GM23248 (cell line): ENCODE results near the gene CD70. TPM values are rescaled to one million over a fixed set of nuclear protein-coding genes. Genes with fewer than 3 reads are reported as not detected.
"Not testable (repeated sequence)": the region's sequence is repeated elsewhere in the genome, so short reads cannot be mapped to it uniquely, and the experiment has no call there.

Experiments used
- DNase-seq: peaks from one replicate; pipeline ENCODE4 v3.0.0-alpha.2; 2015
- H2AFZ ChIP-seq: fragments of 200-600 bp; sonication (generic); 2 replicates; pipeline ENCODE4 v1.6.1; 2016; ENCODE audit warnings: antibody characterized with exemption
- H3F3A ChIP-seq: fragments of 200-600 bp; sonication (generic); 2 replicates; pipeline ENCODE4 v1.6.1; 2016; ENCODE audit warnings: mild to moderate bottlenecking, antibody characterized with exemption, mixed run types; ENCODE audit not compliant: insufficient read depth
- H3K27ac ChIP-seq: fragments of 200-600 bp; sonication (generic); 2 replicates; pipeline ENCODE4 v1.5.1; 2016; ENCODE audit warnings: mild to moderate bottlenecking
- H3K27me3 ChIP-seq: fragments of 200-600 bp; sonication (generic); replicated peaks from 2 replicates; pipeline ENCODE4 v1.6.1; 2016; ENCODE audit warnings: mild to moderate bottlenecking; ENCODE audit not compliant: insufficient read depth
- H3K36me3 ChIP-seq: fragments of 200-600 bp; sonication (generic); 2 replicates; pipeline ENCODE4 v1.6.1; 2016; ENCODE audit warnings: low read depth, mild to moderate bottlenecking
- H3K4me1 ChIP-seq: fragments of 200-600 bp; sonication (generic); 2 replicates; pipeline ENCODE4 v1.6.1; 2016; ENCODE audit warnings: mild to moderate bottlenecking; ENCODE audit not compliant: insufficient read depth
- H3K4me2 ChIP-seq: fragments of 200-600 bp; sonication (generic); one replicate; pipeline ENCODE4 v1.6.1; 2016; ENCODE audit warnings: mild to moderate bottlenecking; ENCODE audit not compliant: unreplicated experiment
- H3K4me3 ChIP-seq: fragments of 200-600 bp; sonication (generic); 2 replicates; pipeline ENCODE4 v1.5.1; 2016; ENCODE audit warnings: mild to moderate bottlenecking
- H3K79me2 ChIP-seq: fragments of 200-600 bp; sonication (generic); 2 replicates; pipeline ENCODE4 v1.6.1; 2016; ENCODE audit warnings: mild to moderate bottlenecking; ENCODE audit not compliant: insufficient read depth
- H3K9ac ChIP-seq: fragments of 200-600 bp; sonication (generic); 2 replicates; pipeline ENCODE4 v1.6.1; 2016; ENCODE audit warnings: mild to moderate bottlenecking
- H3K9me2 ChIP-seq: fragments of 200-600 bp; sonication (generic); 2 replicates; pipeline ENCODE4 v1.6.1; 2016; ENCODE audit warnings: mixed run types, mild to moderate bottlenecking, moderate library complexity; ENCODE audit not compliant: insufficient read depth
- H3K9me3 ChIP-seq: fragments of 200-600 bp; sonication (generic); one replicate; pipeline ENCODE4 v1.6.1; 2017; ENCODE audit warnings: low read depth
- H4K20me1 ChIP-seq: fragments of 200-600 bp; sonication (generic); 2 replicates; pipeline ENCODE4 v1.6.0; 2016; ENCODE audit not compliant: insufficient read depth
- EZH2 ChIP-seq: fragments of 200-600 bp; sonication (generic); IDR thresholded peaks from 2 replicates; pipeline ENCODE4 v1.6.1; 2018; ENCODE audit warnings: antibody characterized with exemption, mild to moderate bottlenecking; ENCODE audit not compliant: insufficient read depth, poor library complexity, severe bottlenecking
- EZH2phosphoT487 ChIP-seq: fragments of 200-600 bp; sonication (generic); IDR thresholded peaks from 2 replicates; pipeline ENCODE4 v1.6.1; 2018; ENCODE audit warnings: antibody characterized with exemption, moderate library complexity, mild to moderate bottlenecking, low read depth; ENCODE audit not compliant: insufficient read depth
- WGBS, 2 experiments: methylation state at CpG; one replicate each; pipeline ENCODE4 v1.1.6; 2015 to 2017; ENCODE audit warnings: low lambda C conversion rate in 2 of 2, low coverage in 1 of 2; ENCODE audit errors: missing lambda C conversion rate in 2 of 2; 5-methylcytosine and 5-hydroxymethylcytosine counted together
- in situ Hi-C: fragments of 300-500 bp; cut with MboI; formaldehyde crosslinking; loops from 2 replicates; pipeline ENCODE4 v1.15.0; 2020
- polyA plus RNA-seq: library from polyadenylated mRNA; unstranded; fragments of >200 nt; fragmentation: Nextera tagmentation; extraction: Ambion mirVana; gene quantifications from 2 replicates; pipeline ENCODE4 v1.2.1, GENCODE V29; 2016
- total RNA-seq: library from RNA; depleted of rRNA; stranded (reverse); fragments of >200 nt; shearing (Covaris generic); gene quantifications from 2 replicates; pipeline ENCODE4 v1.2.3, GENCODE V29; 2014

Gene CD70
- total and polyA plus RNA-seq, 2 experiments from 2014 or later: 0.20 TPM; not detected in 1

DNA sequence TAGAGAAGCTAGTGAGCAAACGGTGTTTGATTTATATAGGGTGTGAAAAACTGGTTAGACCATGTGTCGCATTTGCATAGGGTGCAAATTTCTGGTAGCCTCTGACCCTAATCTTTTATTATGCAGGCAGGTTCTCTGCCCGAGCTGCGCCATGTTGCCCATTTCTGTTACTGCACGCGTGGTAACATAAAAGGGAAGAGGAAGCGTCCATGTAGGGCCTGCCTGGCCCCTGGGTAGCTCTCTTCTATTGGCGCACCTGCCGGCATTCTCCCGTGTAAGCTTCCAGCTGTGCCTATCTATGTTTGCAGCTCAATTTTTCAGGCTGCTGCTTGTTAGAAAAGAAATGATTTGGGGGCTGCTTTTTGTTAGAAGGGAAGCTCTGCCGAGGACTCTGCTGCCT, 14.0 kb upstream of the CD70 start:
- H3K9me2 ChIP-seq: no peaks in the 10 kb centered on the region
- H3K79me2 ChIP-seq: no peaks in the 10 kb centered on the region
- peaks cover 24% of the 10 kb centered on the region for H3K4me1 ChIP-seq
- H3K36me3 ChIP-seq: no peaks in the 10 kb centered on the region
- H3K27me3 ChIP-seq: no peaks in the 10 kb centered on the region
- H4K20me1 ChIP-seq: no peaks in the 10 kb centered on the region
- H3K9me3 ChIP-seq: no peaks in the 10 kb centered on the region
- H3K4me3 ChIP-seq: no peak overlapping the region
- 75% methylated on average over 11 of the region's 11 CpGs for WGBS, 2 experiments
- no peak overlapping the region for H3K9ac ChIP-seq
- in situ Hi-C loops: no loop called here
- no peak overlapping the region for H2AFZ ChIP-seq
- 0 out of 2 replicates have a peak, but pooled peaks cover 6% of the 10 kb centered on the region for H3F3A ChIP-seq
- H3K4me2 ChIP-seq: no peak overlapping the region
- TF ChIP-seq EZH2: no peak
- no peak for TF ChIP-seq EZH2phosphoT487
- no peak for DNase-seq
- no peak overlapping the region for H3K27ac ChIP-seq

DNA sequence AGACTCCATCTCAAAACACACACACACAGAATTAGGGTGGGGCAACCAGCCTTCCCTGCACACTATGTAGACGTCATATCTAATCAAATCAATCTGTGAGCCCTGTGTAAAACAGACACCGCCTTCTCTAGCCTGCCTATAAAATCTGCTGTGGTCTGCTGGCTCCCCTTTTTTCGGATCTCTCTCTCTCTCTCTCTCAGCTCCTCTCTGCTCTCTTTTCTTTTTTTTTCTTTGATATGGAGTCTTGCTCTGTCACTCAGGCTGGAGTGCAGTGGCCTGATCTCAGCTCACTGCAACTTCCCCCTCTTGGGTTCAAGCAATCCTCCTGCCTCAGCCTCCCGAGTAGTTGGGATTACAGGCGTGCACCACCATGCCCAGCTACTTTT, 11.8 kb upstream of the CD70 start:
- H3K36me3 ChIP-seq: no peaks in the 10 kb centered on the region
- no peaks in the 10 kb centered on the region for H3K9me2 ChIP-seq
- in situ Hi-C loops: no loop called here
- H3K9me3 ChIP-seq: no peaks in the 10 kb centered on the region
- no peak overlapping the region for H3K27ac ChIP-seq
- TF ChIP-seq EZH2phosphoT487 (no peak), EZH2 (no peak)
- H4K20me1 ChIP-seq: no peaks in the 10 kb centered on the region
- H3K4me3 ChIP-seq: no peak overlapping the region
- no peaks in the 10 kb centered on the region; the same call in 1 of the 2 replicates for H3K27me3 ChIP-seq
- H2AFZ ChIP-seq: no peak overlapping the region
- no peaks in the 10 kb centered on the region for H3K79me2 ChIP-seq
- WGBS, 2 experiments: 40 to 54% methylated on average over 5 of the region's 5 CpGs
- no peak overlapping the region for H3K4me2 ChIP-seq
- no peaks in the 10 kb centered on the region for H3F3A ChIP-seq
- DNase-seq: peak; percentile 32
- H3K4me1 ChIP-seq: 0 out of 2 replicates have a peak, but pooled peaks cover 9% of the 10 kb centered on the region
- H3K9ac ChIP-seq: no peak overlapping the region

DNA sequence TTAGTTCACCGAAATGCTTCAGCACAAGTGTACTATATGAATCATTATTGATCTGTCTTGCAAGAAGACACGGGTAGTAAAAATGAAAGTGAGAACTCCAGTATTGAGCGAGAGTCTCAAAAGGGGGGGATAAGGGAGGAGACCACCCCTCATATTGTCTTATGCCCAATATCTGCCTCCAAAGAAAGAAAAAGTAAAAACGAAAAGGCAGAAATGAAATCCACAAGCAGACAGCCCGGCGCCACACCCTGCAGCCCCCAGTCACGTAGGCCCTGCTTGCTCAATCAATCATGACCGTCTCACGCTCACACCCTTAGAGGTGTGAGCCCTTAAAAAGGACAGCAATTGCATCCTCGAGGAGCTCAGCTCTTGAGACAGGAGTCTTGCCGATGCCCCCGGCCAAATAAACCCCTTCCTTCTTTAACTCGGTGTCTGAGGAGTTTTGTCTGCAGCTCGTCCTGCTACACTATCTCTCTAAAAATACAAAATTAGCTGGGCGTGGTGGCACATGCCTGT, 10.6 kb upstream of the CD70 start:
- H3K27ac ChIP-seq, H3K36me3 ChIP-seq, H4K20me1 ChIP-seq, H3F3A ChIP-seq, H2AFZ ChIP-seq, H3K79me2 ChIP-seq, H3K4me3 ChIP-seq, DNase-seq, H3K9ac ChIP-seq, H3K9me2 ChIP-seq, H3K27me3 ChIP-seq, in situ Hi-C loops, H3K9me3 ChIP-seq, H3K4me1 ChIP-seq: not testable (repeated sequence)
- peak overlapping the region; percentile 11 for H3K4me2 ChIP-seq
- 37 to 40% methylated on average over 15 of the region's 15 CpGs for WGBS, 2 experiments

DNA sequence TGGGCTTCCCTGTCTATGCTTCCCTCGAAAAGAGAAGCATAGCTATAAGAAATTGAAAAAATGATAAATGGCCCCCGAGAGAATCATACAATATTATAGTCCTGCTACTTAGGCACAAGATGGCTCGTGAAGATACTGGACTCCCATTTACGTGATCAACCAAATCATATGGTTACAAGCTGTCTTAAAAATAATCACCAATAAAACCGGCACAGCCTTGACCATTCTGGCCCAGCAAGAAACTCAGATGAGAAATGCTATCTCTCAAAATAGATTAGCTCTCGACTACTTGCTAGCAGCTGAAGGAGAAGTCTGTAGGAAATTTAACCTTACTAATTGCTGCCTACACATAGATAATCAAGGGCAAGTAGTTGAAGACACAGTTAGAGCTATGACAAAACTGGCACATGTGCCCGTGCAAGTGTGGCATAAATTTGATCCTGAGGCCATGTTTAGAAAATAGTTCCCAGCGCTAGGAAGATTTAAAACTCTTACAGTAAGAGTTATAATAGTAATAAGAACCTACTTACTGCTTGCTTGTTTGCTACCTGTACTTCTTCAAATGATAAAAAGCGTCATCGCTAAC, 10.1 kb upstream of the CD70 start:
- H3K27me3 ChIP-seq, H4K20me1 ChIP-seq, H3F3A ChIP-seq, H3K36me3 ChIP-seq, H3K9ac ChIP-seq, H3K4me3 ChIP-seq, H3K4me1 ChIP-seq, H3K9me3 ChIP-seq, H3K9me2 ChIP-seq, H3K27ac ChIP-seq, H3K4me2 ChIP-seq, H3K79me2 ChIP-seq, DNase-seq, H2AFZ ChIP-seq, in situ Hi-C loops: not testable (repeated sequence)
- 79 to 82% methylated on average over 10 of the region's 10 CpGs for WGBS, 2 experiments

DNA sequence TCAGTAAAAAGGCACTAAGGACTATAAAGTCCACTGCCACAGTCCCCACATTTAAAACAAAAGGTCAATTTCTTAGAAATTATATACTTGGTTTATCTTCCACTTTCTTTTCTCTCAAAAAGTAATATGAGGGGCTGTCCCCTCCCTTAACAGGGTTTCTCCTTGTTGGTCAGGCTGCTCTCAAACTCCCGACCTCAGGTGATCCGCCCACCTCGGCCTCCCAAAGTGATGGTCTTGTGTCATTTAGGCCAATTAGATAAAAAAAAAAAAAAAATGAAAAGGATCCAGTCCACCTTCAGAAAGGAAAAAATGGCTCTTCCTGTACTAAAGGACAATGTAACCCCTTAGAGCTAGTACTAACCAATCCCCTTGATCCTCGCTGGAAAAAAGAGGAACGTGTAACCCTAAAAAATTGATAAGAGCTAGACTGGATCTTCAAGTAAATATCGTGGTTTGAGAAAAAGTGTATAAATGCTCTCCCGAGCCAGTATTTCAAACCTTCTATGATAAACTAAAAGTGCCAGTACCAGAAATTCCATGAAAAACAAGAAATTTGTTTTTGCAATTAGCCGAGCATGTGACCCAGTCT, 9.0 kb upstream of the CD70 start:
- Histone ChIP-seq H3K9me3 (no peaks in the 10 kb centered on the region), H3K9me2 (no peaks in the 10 kb centered on the region), H4K20me1 (no peaks in the 10 kb centered on the region), H3K4me3 (no peak overlapping the region), H3K36me3 (no peaks in the 10 kb centered on the region), H3K27me3 (no peaks in the 10 kb centered on the region; the same call in 1 of the 2 replicates), H3K9ac (no peak overlapping the region), H2AFZ (no peak overlapping the region), H3K4me1 (0 out of 2 replicates have a peak, but pooled peaks cover 9% of the 10 kb centered on the region), H3K4me2 (no peak overlapping the region), H3F3A (no peaks in the 10 kb centered on the region), H3K79me2 (no peaks in the 10 kb centered on the region), H3K27ac (no peak overlapping the region)
- 84 to 85% methylated on average over 8 of the region's 8 CpGs for WGBS, 2 experiments
- TF ChIP-seq EZH2: no peak
- no peak for TF ChIP-seq EZH2phosphoT487
- no peak for DNase-seq
- in situ Hi-C loops: no loop called here

DNA sequence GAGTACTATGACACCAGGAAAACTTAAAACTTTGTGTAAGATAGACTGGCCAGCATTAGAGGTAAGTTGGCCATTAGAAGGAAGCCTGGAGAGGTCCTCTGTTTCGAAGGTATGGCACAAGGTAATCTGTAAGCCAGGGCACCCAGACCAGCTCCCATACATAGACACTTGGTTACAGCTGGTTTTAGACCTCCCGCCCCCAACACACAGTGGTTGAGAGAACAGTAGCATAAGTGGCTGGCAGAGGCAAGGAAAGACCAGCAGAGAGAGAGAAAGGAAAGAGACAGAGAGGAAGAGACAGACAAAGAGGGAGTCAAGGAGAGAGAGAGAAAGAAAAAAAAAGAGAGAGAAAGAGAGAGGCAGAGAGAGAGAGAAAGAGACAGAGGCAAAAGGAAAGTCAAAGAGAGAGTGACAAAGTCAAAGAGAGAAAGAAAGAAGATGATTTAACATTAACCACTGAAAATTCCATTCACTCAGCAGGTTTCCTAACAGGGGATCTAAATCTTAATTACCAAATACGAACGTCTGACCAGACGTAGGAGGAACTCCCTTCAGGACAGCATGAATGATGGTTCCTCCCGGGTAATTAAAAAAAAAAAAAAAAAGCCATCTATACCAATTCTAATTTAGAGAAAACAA, 7.4 kb upstream of the CD70 start:
- H2AFZ ChIP-seq, H4K20me1 ChIP-seq, H3K27me3 ChIP-seq, in situ Hi-C loops, H3K36me3 ChIP-seq, H3K9me2 ChIP-seq, H3K4me1 ChIP-seq, H3K9ac ChIP-seq, DNase-seq, H3K9me3 ChIP-seq, H3K4me3 ChIP-seq, H3K27ac ChIP-seq, H3F3A ChIP-seq, H3K79me2 ChIP-seq, H3K4me2 ChIP-seq: not testable (repeated sequence)
- 57 to 59% methylated on average over 6 of the region's 6 CpGs for WGBS, 2 experiments
